ENCODE measurements around the gene POU4F2.
A peak's percentile ranks its signal among the peaks of the same experiment; 100 is the strongest.

POU4F2 gene, protein sequence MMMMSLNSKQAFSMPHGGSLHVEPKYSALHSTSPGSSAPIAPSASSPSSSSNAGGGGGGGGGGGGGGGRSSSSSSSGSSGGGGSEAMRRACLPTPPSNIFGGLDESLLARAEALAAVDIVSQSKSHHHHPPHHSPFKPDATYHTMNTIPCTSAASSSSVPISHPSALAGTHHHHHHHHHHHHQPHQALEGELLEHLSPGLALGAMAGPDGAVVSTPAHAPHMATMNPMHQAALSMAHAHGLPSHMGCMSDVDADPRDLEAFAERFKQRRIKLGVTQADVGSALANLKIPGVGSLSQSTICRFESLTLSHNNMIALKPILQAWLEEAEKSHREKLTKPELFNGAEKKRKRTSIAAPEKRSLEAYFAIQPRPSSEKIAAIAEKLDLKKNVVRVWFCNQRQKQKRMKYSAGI

DNA sequence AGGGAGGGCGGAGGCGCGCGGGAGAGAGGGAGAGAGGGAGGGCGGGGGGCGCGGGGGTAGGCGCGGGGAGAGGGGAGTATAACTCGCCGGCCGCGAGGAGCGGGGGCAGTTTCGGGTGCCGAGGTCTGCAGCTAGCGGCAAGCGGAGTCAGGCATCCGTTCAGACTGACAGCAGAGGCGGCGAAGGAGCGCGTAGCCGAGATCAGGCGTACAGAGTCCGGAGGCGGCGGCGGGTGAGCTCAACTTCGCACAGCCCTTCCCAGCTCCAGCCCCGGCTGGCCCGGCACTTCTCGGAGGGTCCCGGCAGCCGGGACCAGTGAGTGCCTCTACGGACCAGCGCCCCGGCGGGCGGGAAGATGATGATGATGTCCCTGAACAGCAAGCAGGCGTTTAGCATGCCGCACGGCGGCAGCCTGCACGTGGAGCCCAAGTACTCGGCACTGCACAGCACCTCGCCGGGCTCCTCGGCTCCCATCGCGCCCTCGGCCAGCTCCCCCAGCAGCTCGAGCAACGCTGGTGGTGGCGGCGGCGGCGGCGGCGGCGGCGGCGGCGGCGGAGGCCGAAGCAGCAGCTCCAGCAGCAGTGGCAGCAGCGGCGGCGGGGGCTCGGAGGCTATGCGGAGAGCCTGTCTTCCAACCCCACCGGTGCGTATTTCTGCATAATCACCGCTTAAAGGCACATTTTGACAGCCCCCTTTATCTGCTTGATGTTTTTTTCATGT, at the start of gene POU4F2:
POU4F2 (plus strand) TSS at position 108 of the 720 bp plus-strand sequence; CDS start at position 356, 248 bp downstream.
- peak; percentile 36 for DNase-seq (ENCODE audit: low spot score)

DNA sequence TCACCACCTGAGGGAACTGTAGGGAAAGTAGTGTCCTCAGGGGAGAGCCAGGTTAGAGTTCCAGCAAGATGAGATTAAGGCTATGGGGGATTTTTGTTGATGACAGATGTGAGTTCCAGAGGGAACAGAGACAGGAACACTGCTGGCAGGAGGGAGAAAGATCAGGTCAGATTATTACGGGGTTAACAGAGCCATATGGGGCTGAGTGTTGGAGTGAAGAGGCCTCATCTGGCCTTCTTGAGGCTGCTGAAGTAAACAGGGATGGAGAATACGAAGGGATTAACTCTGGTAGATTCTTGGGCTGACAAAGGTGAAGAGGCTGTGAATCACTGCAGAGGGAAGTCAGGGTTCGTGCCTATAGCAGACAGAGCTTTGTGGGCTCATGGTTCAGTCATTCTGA, 47.9 kb upstream of the POU4F2 start:
- DNase-seq (ENCODE audit: low spot score), result no peak

DNA sequence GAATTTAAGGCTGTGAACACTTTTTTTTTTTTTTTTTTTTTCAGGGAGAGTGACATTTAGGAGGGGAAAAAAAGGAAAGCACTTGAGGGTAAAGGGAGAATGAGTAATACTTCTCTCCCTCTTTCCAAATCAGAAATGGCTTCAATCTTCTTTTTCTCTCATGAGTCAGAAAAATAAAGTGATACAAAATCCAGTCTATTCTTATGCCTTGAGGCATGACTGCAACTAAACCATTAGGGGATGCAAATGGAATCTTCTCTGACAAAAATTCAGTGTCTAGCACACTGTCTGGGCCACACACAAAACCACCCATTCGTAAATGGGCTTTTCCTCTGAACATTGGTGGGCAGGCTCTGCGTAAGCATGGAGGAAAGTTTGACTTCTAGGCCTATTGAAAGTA, 46.7 kb upstream of the POU4F2 start:
- no peak for DNase-seq (ENCODE audit: low spot score)

- DNase-seq (ENCODE audit: low spot score), result no peak
Measured at GRCh38 chr4:146632770-146633470, 5.8 kb upstream of the POU4F2 start.

GRCh38 chr4:146633471-146633800, 5.3 kb upstream of the POU4F2 start:
- DNase-seq (ENCODE audit: low spot score), result no peak

DNA sequence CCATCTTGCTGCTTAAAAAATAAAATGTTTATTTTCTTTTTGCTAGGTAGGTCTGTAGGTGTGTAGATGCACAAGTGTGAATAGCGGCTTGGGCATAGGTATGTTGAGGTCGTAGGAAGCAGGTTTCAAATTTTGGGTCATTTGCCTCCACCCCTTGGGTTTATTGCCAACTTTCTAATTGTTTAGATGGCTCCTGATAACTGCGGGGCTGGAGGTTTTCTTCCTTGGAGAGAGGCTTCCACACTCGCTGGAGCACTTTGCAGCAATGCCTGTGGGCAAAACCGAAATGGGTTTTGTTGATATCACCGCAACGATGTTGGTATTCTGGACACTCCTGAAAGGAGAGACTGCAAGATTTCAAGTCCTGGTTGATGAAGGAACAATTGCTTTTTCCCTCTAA, 3.9 kb upstream of the POU4F2 start:
- DNase-seq (ENCODE audit: low spot score), result no peak

GRCh38 chr4:146637621-146638332, 916 bp upstream of the POU4F2 start:
- DNase-seq (ENCODE audit: low spot score), result no peak

- DNase-seq (ENCODE audit: low spot score), result no peak
Measured at GRCh38 chr4:146638333-146638785, 334 bp upstream of the POU4F2 start.

GRCh38 chr4:146639506-146639932, 826 bp downstream of the POU4F2 start:
- DNase-seq (ENCODE audit: low spot score), result no peak

GRCh38 chr4:146640021-146640464, 1.4 kb downstream of the POU4F2 start:
- no peak for DNase-seq (ENCODE audit: low spot score)

GRCh38 chr4:146640465-146641061, 1.9 kb downstream of the POU4F2 start:
- no peak for DNase-seq (ENCODE audit: low spot score)

- no peak for DNase-seq (ENCODE audit: low spot score)
Measured at GRCh38 chr4:146641762-146642161, 3.1 kb downstream of the POU4F2 start.

DNA sequence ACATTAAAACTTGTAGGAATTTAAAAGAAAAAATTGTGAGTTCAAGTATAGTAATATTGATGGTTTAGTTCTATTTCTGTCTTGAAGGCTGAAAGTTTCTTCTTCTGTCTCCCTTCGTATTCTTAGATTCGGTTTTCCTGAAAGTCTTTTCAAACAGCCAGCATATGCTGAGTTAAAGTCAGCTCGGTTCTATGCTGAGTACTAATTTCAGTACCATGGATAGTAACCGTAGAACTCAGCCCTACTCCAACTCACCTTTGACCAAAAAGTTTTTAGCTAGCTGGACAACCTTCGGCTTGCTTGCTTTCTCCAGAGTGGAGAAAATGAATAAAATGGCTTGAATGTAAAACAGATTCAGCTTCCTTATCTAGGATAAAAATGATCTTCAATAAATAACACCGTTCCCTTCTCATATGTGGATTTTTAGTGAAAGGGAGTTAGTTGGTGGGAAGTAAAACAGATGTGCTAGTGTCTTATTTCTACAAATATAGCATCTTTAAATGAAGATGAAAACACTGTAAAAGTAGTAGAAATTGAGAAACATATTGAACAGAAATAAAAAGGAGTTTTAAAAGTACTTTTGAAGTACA, 5.2 kb downstream of the POU4F2 start:
- DNase-seq (ENCODE audit: low spot score), result peak; percentile 53

DNA sequence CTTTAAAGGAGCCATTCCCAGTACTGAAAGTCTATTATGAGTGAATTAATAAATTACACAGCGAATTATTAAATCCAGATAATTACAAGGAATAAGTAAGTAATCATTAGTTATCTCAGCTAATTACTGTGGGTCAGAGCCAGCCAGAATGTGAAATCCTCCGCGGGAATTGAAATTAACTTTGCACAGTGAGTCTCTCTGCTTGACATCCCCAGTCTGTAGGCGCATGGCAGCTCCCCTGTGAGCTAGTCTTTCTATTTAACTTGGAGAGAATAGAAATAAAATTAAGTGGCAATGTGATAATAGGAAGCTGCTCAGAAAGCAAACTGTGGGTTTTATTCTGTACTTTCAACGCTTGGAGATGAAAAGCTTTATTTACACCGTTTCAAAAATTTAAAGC, 7.2 kb downstream of the POU4F2 start:
- DNase-seq (ENCODE audit: low spot score), result no peak

GRCh38 chr4:146646593-146647325, 8.1 kb downstream of the POU4F2 start:
- DNase-seq (ENCODE audit: low spot score), result no peak

GRCh38 chr4:146647615-146648460, 9.1 kb downstream of the POU4F2 start:
- DNase-seq (ENCODE audit: low spot score), result no peak

- DNase-seq (ENCODE audit: low spot score), result no peak
Measured at GRCh38 chr4:146648461-146648783, 9.7 kb downstream of the POU4F2 start.

DNA sequence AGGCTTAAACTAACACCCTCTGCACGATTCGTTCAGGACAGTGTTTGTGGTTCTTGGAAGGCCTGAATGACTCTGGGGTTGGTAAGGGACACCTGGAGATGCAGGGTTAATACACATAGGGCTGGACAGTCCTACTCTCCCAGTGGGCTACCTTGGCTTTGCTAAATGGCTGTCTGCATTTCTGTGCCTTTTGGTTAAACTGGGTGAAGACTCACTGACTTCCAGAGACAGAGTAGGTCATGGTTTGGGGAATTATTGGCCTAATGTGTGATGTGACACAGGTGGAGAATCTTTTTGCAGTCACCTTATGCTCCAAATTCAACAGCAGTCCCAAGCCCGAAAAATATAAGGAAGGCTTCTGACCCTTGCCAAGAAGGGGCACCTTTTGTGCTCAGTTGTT, 10.5 kb downstream of the POU4F2 start:
- DNase-seq (ENCODE audit: low spot score), result no peak

- no peak for DNase-seq (ENCODE audit: low spot score)
Measured at GRCh38 chr4:146650034-146650433, 11.3 kb downstream of the POU4F2 start.

All from AG08396 (cell line).